Keratinocyte (primary cell): ENCODE measurements around the gene KDM4B. TPM values are rescaled to one million over a fixed set of nuclear protein-coding genes. Genes with fewer than 3 reads are reported as not detected.

Experiments used
- DNase-seq: peaks from one replicate; pipeline ENCODE4 v3.0.0-alpha.2; 2011; ENCODE audit warnings: low read depth, missing footprints, low spot score
- FAIRE-seq: peaks from 2 replicates; lab custom pipeline; 2011; peaks lifted over from hg19 to GRCh38; lab: Jason Lieb, UNC
- H2AFZ ChIP-seq: 2 replicates; pipeline ENCODE4 v1.6.0; 2012; ENCODE audit warnings: low read length, control low read depth, inconsistent platforms; ENCODE audit not compliant: control insufficient read depth
- H3K27ac ChIP-seq: 2 replicates; pipeline ENCODE4 v1.5.1; 2011; ENCODE audit warnings: low read length; ENCODE audit not compliant: control insufficient read depth, insufficient read depth
- H3K27me3 ChIP-seq: 3 replicates; pipeline ENCODE4 v1.6.0; 2011; ENCODE audit warnings: low read length; ENCODE audit not compliant: control insufficient read depth, insufficient read depth; ENCODE audit errors: extremely low read depth
- H3K36me3 ChIP-seq, 2 experiments: 2 replicates in 1 of 2; 3 replicates in 1 of 2; pipeline ENCODE4 v1.5.1; 2011; ENCODE audit warnings: low read length in 2 of 2, mild to moderate bottlenecking in 1 of 2; ENCODE audit not compliant: control insufficient read depth in 2 of 2, insufficient read depth in 2 of 2; ENCODE audit errors: extremely low read depth in 1 of 2
- H3K4me1 ChIP-seq: 3 replicates; pipeline ENCODE4 v1.5.1; 2011; ENCODE audit warnings: low read length; ENCODE audit not compliant: control insufficient read depth, insufficient read depth; ENCODE audit errors: extremely low read depth
- H3K4me2 ChIP-seq: 3 replicates; pipeline ENCODE4 v1.6.0; 2011; ENCODE audit warnings: low read depth, low read length; ENCODE audit not compliant: control insufficient read depth, insufficient read depth; ENCODE audit errors: extremely low read depth
- H3K4me3 ChIP-seq, 3 experiments: fragments of 200-600 bp in 1 of 3; sonication (generic) in 1 of 3; 2 replicates in 2 of 3; 3 replicates in 1 of 3; pipeline ENCODE4 v1.5.1; 2011 to 2016; ENCODE audit warnings: low read length in 3 of 3, mild to moderate bottlenecking in 3 of 3, control low read depth in 2 of 3, inconsistent platforms in 1 of 3, low read depth in 1 of 3, mixed read lengths in 1 of 3, mixed run types in 1 of 3, moderate library complexity in 1 of 3; ENCODE audit not compliant: control insufficient read depth in 2 of 3, insufficient read depth in 2 of 3; ENCODE audit errors: extremely low read depth in 1 of 3
- H3K79me2 ChIP-seq: 2 replicates; pipeline ENCODE4 v1.6.0; 2012; ENCODE audit warnings: low read length; ENCODE audit not compliant: control insufficient read depth, insufficient read depth
- H3K9ac ChIP-seq: 3 replicates; pipeline ENCODE4 v1.6.0; 2011; ENCODE audit warnings: low read length; ENCODE audit not compliant: control insufficient read depth, insufficient read depth; ENCODE audit errors: extremely low read depth
- H3K9me1 ChIP-seq: 3 replicates; pipeline ENCODE4 v1.6.0; 2011; ENCODE audit warnings: low read length; ENCODE audit not compliant: control insufficient read depth, insufficient read depth; ENCODE audit errors: extremely low read depth
- H3K9me3 ChIP-seq: 2 replicates; pipeline ENCODE4 v1.5.1; 2012; ENCODE audit warnings: low read depth, low read length; ENCODE audit not compliant: control insufficient read depth
- H4K20me1 ChIP-seq: 3 replicates; pipeline ENCODE4 v1.6.0; 2011; ENCODE audit warnings: low read length; ENCODE audit not compliant: control insufficient read depth, insufficient read depth; ENCODE audit errors: extremely low read depth
- EZH2 ChIP-seq: IDR thresholded peaks from one replicate; pipeline ENCODE4 v1.6.1; 2012; ENCODE audit warnings: inconsistent platforms, mild to moderate bottlenecking, low read length, moderate library complexity
- dilution Hi-C: fragments of 300-500 bp; cut with MboI; formaldehyde crosslinking; loops from one replicate; pipeline ENCODE4 v1.7.0; 2020; ENCODE audit warnings: low sequenced_read_pairs; ENCODE audit not compliant: extremely low pct_ligation_motif_present
- polyA plus RNA-seq, 5 experiments: library from polyadenylated mRNA; depleted of rRNA in 3 of 5; stranded (reverse) in 3 of 5; stranded (forward) in 1 of 5; unstranded in 1 of 5; fragments of >200 nt; gene quantifications; 1 replicate in 1 of 5; 2 replicates in 3 of 5; 3 replicates in 1 of 5; pipeline versions ENCODE4 v1.2.1 to v1.2.3, GENCODE V29; 2011 to 2012; ENCODE audit warnings: missing spikeins in 2 of 5, low read depth in 1 of 5, low replicate concordance in 1 of 5
- TF ChIP-seq, protein P1 (sequence below), 3 experiments: IDR thresholded peaks in 1 of 3; conservative IDR thresholded peaks in 1 of 3; optimal IDR thresholded peaks in 1 of 3; 2 replicates in 2 of 3; 3 replicates in 1 of 3; pipeline versions ENCODE3 to v1.5.1; 2011; ENCODE audit warnings: low read length in 3 of 3, mild to moderate bottlenecking in 3 of 3, moderate library complexity in 2 of 3, control low read depth in 1 of 3, inconsistent platforms in 1 of 3; ENCODE audit not compliant: insufficient read depth in 2 of 3; ENCODE audit errors: extremely low read depth in 1 of 3

Gene KDM4B
- polyA plus RNA-seq, 1 donor (not counting 4 experiments of a cell fraction or from before 2014, with no cell fraction given) = 6.2 TPM

DNA sequence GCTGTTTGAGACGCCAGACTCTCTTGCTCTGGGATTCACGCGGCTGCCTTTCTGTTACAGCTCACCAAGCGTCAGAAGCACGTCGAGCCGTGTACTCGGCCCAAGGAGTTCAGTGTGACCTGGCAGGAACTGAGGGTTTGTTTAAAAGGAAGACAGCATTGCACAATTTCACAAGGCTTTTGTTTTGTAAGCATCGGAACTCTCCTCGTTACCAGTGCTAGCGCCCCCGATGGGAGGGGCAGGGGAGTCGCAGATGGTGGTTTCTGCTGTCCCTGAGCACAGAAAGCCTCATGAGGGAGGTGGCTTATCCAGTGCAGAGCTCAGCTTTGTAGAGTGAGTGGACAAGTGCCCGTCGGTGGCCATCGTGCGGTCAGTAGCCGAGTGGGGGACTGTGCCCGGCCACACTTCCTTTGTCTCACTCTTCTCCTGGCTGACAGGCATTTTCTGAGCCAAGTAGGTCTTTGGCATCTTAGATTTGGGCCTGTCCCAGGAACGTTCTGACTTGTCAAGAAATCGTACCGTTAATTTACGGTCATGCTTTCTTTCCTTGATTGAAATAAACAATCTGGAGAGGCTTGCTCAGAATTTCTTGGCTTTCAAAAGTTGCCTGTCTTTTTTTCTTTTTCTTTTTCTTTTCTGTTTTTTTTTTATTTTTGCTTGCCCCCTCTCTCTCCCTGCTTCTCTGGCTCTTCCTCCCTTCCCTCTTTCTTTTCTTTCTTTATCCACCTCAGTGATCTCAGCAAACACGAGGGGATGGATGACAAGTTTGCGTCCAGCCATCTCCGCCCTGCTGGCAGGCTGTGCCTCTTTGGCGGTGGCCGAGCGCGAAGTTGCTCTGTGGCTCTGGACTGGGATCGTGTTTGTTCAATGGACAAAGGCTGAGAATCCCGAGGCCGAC, 7.7 kb downstream of the KDM4B start:
- no peaks in the 10 kb centered on the region for H3K27me3 ChIP-seq
- H3K79me2 ChIP-seq = peaks cover 75% of the 10 kb centered on the region
- H2AFZ ChIP-seq = peak overlapping the region; percentile 27
- H3K9ac ChIP-seq = peak overlapping the region; percentile 74
- dilution Hi-C loops = no loop called here
- peak; percentile 69 for DNase-seq
- peak overlapping the region; percentile 77 for H3K4me2 ChIP-seq
- H3K4me1 ChIP-seq = peaks cover 43% of the 10 kb centered on the region
- peaks cover 4% of the 10 kb centered on the region for H4K20me1 ChIP-seq
- peaks cover 5% of the 10 kb centered on the region for H3K9me1 ChIP-seq
- FAIRE-seq = peak; percentile 93
- no peaks in the 10 kb centered on the region for H3K9me3 ChIP-seq
- H3K4me3 ChIP-seq = peak overlapping the region in 1 of 3 experiments; percentile 52
- H3K36me3 ChIP-seq = peaks cover 0 to 13% of the 10 kb centered on the region in 2 experiments
- TF ChIP-seq, protein P1, sequence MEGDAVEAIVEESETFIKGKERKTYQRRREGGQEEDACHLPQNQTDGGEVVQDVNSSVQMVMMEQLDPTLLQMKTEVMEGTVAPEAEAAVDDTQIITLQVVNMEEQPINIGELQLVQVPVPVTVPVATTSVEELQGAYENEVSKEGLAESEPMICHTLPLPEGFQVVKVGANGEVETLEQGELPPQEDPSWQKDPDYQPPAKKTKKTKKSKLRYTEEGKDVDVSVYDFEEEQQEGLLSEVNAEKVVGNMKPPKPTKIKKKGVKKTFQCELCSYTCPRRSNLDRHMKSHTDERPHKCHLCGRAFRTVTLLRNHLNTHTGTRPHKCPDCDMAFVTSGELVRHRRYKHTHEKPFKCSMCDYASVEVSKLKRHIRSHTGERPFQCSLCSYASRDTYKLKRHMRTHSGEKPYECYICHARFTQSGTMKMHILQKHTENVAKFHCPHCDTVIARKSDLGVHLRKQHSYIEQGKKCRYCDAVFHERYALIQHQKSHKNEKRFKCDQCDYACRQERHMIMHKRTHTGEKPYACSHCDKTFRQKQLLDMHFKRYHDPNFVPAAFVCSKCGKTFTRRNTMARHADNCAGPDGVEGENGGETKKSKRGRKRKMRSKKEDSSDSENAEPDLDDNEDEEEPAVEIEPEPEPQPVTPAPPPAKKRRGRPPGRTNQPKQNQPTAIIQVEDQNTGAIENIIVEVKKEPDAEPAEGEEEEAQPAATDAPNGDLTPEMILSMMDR (optimal IDR thresholded peaks at IDR 0.05 in 1 of 3, IDR thresholded peaks at IDR 0.05 in 1 of 3, conservative IDR thresholded peaks at IDR 0.05 in 1 of 3; ENCODE audit: extremely low read depth in 1 of 3, insufficient read depth in 2 of 3, low read length in 3 of 3) = peak; percentile 62 to 82 (median 69)
- TF ChIP-seq EZH2 = no peak
- peak overlapping the region; percentile 73 for H3K27ac ChIP-seq

DNA sequence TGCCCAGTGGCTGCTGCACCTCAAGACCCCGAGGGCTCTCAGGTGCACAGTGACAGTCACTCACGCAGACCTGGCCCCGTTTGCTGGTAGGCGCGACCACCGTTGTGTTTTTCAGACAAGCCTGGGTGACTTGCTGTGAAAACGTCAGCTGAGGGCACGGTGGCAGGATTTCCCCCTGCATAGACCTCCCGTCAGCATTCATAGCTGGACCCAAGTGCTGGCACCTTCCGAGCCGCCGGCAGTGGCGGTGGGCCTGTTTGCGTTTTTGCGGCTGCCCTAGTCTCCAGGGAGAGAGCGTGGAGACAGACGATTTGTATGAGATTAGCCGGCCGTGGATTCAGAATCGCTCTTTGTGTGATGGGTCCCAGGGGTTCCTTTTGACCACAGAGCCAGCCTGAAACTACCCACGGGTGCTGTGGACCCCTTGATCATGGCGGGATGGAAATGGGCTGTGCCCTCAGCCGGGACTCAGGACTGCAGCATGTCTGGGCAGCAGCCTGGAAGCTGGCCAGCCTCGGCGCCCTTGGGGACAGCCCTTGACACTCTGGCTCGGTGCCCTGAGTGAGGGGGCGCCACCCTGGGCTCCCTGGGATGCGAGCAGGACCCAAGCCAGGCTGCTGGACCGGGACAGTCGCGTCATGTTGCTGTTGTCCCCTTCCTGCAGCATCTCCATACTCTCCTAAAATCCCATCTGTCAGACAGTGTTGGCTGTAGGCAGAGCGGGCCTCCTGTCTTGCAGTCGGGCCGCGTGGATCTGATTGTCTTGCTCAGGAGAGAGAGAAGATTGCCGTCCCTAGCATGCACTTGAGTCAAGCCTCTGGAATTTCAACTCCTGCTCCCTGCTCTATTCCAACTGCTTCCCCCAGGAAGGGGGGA, 8.6 kb downstream of the KDM4B start:
- dilution Hi-C loops = no loop called here
- Histone ChIP-seq H2AFZ (no peak overlapping the region), H3K4me3 (no peak overlapping the region), H3K36me3 (peaks cover 0 to 13% of the 10 kb centered on the region in 2 experiments), H3K9me1 (no peaks in the 10 kb centered on the region), H3K9ac (no peak overlapping the region), H3K4me1 (peaks cover 35% of the 10 kb centered on the region), H3K27me3 (no peaks in the 10 kb centered on the region), H3K79me2 (peaks cover 68% of the 10 kb centered on the region), H3K27ac (no peak overlapping the region), H4K20me1 (peaks cover 4% of the 10 kb centered on the region), H3K9me3 (no peaks in the 10 kb centered on the region), H3K4me2 (no peak overlapping the region)
- no peak for TF ChIP-seq EZH2
- TF ChIP-seq, protein P1 (optimal IDR thresholded peaks at IDR 0.05 in 1 of 3, IDR thresholded peaks at IDR 0.05 in 1 of 3, conservative IDR thresholded peaks at IDR 0.05 in 1 of 3; ENCODE audit: extremely low read depth in 1 of 3, insufficient read depth in 2 of 3, low read length in 3 of 3) = no peak
- FAIRE-seq (no peak), DNase-seq (no peak)
